GM06990 (cell line): ENCODE data around the gene LCOR.

ENCODE experiments used
- DNase-seq: peaks from one replicate; pipeline ENCODE4 v3.0.0-alpha.2; 2011; ENCODE audit not compliant: insufficient read length; ENCODE audit errors: extremely low read depth
- H3K27me3 ChIP-seq: replicated peaks from 2 replicates; pipeline ENCODE4 v1.6.0; 2011; ENCODE audit warnings: low read length; ENCODE audit not compliant: control insufficient read depth, insufficient read depth
- H3K36me3 ChIP-seq: 2 replicates; pipeline ENCODE4 v1.5.1; 2011; ENCODE audit warnings: low read length; ENCODE audit not compliant: control insufficient read depth, insufficient read depth
- H3K4me3 ChIP-seq: replicated peaks from 2 replicates; pipeline ENCODE4 v1.5.1; 2011; ENCODE audit warnings: low read depth, mild to moderate bottlenecking, control low read depth, low read length
- CTCF ChIP-seq: IDR thresholded peaks from 2 replicates; pipeline ENCODE4 v1.5.1; 2011; ENCODE audit warnings: low read length, control low read depth, mild to moderate bottlenecking, inconsistent platforms; ENCODE audit not compliant: insufficient read depth, poor library complexity, severe bottlenecking

The LCOR gene

GRCh38 chr10:96833220-96834001 lies 1.3 kb downstream of the LCOR start:
- peak; percentile 43 for DNase-seq
- TF ChIP-seq CTCF, result no peak
- H3K36me3 ChIP-seq, result no peaks in the 10 kb centered on the region
- H3K4me3 ChIP-seq, result peak overlapping the region; percentile 89
- no peaks in the 10 kb centered on the region for H3K27me3 ChIP-seq

DNA sequence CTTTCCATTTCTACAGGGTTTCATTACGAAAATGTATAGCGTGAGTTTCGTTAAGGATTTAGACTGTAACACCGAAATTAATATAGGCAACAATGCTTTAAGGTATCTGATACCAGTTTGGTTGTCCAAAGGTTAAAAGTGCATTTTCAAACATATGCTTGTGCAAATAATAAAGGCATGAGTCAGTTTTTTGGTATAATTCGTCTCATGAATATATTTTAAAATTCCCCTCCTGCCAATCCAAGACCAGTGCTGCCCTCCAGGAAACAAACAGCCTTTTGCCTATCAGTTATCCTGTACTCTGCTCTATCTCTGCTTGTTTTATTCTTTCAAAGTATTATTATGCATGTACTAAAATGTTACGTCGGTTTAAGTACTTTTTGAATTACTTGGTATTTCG lies 2.0 kb downstream of the LCOR start:
- Histone ChIP-seq H3K4me3 (peak overlapping the region; percentile 89), H3K36me3 (no peaks in the 10 kb centered on the region), H3K27me3 (no peaks in the 10 kb centered on the region)
- peak; percentile 37 for DNase-seq
- TF ChIP-seq CTCF, result no peak

DNA sequence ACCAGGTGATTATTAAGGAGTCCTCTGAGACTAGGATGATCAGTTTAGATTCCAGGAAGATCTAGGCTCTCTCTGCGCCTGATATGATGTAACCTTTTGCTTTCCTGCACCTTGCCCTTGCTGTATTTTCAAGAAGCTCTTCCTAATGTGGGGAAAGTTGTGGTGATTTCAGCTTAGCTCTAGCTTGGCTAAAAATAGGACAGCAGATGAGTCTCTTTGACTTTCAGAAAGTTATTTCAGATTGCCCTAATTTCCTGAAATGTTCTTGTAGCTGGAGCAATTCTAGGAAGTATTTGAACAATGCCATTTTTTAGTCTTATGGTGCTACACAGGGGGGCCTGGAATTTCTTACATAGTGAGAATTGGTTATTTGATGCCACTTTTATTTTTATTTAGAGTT lies 3.8 kb downstream of the LCOR start:
- H3K4me3 ChIP-seq, result no peak overlapping the region; the same call in 1 of the 2 replicates
- no peak for DNase-seq
- TF ChIP-seq CTCF, result no peak
- no peaks in the 10 kb centered on the region for H3K36me3 ChIP-seq
- H3K27me3 ChIP-seq, result no peaks in the 10 kb centered on the region

DNA sequence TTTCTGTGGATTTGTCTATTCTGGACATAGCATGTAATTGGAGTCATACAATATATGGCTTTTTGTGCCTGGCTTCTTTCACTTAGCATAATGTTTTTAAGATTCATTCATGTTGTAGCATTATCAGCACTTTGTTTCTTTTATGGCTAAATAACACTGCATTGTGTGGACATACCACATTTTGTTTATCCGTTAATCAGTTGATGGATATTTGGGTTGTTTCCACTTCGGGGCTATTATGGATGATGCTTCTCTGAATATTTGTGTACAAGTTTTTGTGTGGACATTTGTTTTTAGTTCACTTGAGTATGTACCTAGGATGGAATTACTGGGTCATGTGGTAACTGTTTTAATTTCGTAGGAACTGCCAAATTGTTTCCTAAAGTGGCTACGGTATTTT lies 6.4 kb downstream of the LCOR start:
- DNase-seq, result no peak
- no peak overlapping the region for H3K4me3 ChIP-seq
- TF ChIP-seq CTCF, result no peak
- no peaks in the 10 kb centered on the region for H3K36me3 ChIP-seq
- H3K27me3 ChIP-seq, result no peaks in the 10 kb centered on the region

GRCh38 chr10:96840841-96841518 lies 8.9 kb downstream of the LCOR start:
- no peak for DNase-seq
- H3K27me3 ChIP-seq, result no peaks in the 10 kb centered on the region
- H3K4me3 ChIP-seq, result no peak overlapping the region
- no peaks in the 10 kb centered on the region for H3K36me3 ChIP-seq
- TF ChIP-seq CTCF, result no peak
